ENCODE measurements around the gene FOXK1.

DNA sequence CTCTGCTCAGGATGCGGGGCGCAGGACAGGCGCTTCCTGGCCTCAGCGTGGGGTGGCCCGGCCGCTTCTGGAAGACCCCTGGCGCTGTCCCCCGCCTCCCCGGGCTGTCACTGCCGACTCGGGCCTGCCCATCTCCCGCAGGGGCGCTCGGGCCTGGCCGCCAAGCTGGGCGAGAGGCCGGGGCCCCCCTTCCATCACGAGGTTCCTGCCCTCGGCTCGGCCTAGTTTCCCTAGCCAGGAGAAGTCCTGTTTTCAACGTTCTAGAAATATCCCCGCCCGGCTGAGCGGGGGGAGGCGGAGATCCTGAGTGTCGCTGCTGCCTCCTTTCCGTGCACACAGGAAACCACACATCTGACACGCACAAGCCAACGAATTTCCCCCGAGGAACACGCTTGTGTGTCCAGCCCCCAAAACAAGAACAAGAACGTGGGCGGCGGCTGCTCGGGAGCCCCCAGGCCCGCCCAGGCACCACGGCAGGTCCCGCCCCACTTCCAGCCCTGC, 127.0 kb downstream of the FOXK1 start:
- no peak for TF ChIP-seq POLR2A (IDR thresholded peaks at IDR 0.05)
- TF ChIP-seq, protein P1, sequence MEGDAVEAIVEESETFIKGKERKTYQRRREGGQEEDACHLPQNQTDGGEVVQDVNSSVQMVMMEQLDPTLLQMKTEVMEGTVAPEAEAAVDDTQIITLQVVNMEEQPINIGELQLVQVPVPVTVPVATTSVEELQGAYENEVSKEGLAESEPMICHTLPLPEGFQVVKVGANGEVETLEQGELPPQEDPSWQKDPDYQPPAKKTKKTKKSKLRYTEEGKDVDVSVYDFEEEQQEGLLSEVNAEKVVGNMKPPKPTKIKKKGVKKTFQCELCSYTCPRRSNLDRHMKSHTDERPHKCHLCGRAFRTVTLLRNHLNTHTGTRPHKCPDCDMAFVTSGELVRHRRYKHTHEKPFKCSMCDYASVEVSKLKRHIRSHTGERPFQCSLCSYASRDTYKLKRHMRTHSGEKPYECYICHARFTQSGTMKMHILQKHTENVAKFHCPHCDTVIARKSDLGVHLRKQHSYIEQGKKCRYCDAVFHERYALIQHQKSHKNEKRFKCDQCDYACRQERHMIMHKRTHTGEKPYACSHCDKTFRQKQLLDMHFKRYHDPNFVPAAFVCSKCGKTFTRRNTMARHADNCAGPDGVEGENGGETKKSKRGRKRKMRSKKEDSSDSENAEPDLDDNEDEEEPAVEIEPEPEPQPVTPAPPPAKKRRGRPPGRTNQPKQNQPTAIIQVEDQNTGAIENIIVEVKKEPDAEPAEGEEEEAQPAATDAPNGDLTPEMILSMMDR (IDR thresholded peaks at IDR 0.05) = no peak

All from ovary (tissue), 3 donors.